ENCODE data around the gene ENG.

Gene ENG

GRCh38 chr9:127822108-127822507 is 32.4 kb downstream of the ENG start:
- no peak for TF ChIP-seq CTCF (IDR thresholded peaks at IDR 0.05; ENCODE audit: low read depth, low read length)
- no peak overlapping the region for H3K4me3 ChIP-seq (ENCODE audit: low read depth, low read length)

GRCh38 chr9:127818574-127818973 is 35.9 kb downstream of the ENG start:
- no peak overlapping the region for H3K4me3 ChIP-seq (ENCODE audit: low read depth, low read length)
- TF ChIP-seq CTCF (IDR thresholded peaks at IDR 0.05; ENCODE audit: low read depth, low read length), result no peak

GRCh38 chr9:127817881-127818434 is 36.5 kb downstream of the ENG start:
- TF ChIP-seq CTCF (IDR thresholded peaks at IDR 0.05; ENCODE audit: low read depth, low read length), result no peak
- no peak overlapping the region for H3K4me3 ChIP-seq (ENCODE audit: low read depth, low read length)

DNA sequence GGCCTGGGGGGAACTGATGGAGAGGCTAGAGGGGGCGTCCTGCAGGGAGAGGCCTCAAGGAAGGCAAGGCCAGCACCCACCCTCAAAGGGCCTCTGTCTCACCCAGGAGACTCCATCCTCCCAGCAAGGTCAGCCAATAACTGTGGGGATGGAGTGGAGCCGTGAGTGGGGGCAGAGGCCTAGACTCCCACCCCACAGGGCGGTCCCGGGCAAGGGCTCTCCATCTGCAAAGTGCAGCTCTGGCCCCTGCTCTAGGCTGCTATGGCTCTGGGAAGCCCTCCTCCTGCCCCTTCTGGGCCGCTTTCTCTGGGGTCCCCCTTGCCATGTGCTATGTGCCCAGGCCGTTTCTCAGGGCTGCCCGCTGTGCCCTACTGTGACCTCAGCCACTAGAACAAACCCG is 37.7 kb downstream of the ENG start:
- no peak overlapping the region for H3K4me3 ChIP-seq (ENCODE audit: low read depth, low read length)
- TF ChIP-seq CTCF (IDR thresholded peaks at IDR 0.05; ENCODE audit: low read depth, low read length), result no peak

DNA sequence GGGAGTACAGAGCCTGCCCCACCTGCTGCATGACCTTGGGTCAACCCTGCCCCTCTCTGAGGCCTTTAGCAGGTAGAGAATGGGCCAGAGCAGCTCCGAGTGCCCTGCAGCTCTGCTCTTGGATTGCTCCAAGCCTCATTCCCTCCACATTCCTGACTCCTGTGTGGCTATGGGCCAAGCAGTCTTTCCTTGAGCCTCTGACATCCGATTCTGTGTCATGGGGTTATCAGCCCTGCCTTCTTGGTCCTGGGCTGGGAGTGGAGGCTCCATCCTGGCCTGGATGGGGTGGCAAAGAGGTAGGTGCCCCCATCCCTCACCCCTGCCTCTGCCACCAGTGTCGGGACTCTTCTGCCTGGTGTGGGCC is 38.1 kb downstream of the ENG start:
- no peak for TF ChIP-seq CTCF (IDR thresholded peaks at IDR 0.05; ENCODE audit: low read depth, low read length)
- no peak overlapping the region for H3K4me3 ChIP-seq (ENCODE audit: low read depth, low read length)

DNA sequence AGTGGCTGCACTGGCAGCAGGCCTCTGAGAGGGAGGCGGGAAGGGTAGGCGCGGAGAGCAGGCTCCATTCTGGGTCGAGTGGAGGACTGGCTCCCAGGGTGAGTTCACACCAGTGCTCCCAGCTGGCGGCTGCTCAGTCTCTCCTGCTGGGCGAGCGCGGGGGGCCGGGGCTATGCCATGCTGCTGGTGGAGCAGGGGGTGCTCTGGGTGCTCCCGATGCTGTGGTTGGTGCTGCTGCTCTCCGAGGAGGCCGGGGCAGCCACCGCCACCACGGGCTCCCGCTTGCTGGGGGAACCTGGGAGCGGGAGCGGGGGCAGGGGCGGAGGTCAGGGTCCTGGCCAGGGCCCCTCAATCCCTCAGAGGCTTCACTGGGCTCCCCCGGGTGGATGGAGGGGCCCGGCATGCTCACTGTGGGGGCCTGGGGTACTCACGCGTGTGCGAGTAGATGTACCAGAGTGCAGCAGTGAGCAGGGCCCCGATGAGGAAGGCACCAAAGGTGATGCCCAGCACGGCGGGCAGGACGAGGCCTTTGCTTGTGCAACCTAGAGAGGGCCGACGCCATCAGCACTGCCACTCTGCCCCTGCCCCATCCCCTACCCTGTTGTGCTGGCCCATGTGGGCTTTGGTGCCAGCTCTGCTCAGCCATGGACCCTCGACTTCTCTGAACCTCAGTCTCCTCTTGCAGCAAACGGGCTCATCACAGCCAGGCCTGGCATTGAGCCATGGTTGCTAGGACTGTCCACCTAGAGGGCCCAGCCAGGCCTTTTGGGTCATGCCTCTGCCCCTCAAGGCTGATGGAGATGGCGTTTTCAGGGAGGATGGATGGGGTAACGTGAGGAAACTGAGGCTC is 38.7 kb downstream of the ENG start:
- no peak for TF ChIP-seq CTCF (IDR thresholded peaks at IDR 0.05; ENCODE audit: low read depth, low read length)
- no peak overlapping the region for H3K4me3 ChIP-seq (ENCODE audit: low read depth, low read length)

Measured in WI38 (cell line).